Measurements from ENCODE around the gene MRGPRE.

DNA sequence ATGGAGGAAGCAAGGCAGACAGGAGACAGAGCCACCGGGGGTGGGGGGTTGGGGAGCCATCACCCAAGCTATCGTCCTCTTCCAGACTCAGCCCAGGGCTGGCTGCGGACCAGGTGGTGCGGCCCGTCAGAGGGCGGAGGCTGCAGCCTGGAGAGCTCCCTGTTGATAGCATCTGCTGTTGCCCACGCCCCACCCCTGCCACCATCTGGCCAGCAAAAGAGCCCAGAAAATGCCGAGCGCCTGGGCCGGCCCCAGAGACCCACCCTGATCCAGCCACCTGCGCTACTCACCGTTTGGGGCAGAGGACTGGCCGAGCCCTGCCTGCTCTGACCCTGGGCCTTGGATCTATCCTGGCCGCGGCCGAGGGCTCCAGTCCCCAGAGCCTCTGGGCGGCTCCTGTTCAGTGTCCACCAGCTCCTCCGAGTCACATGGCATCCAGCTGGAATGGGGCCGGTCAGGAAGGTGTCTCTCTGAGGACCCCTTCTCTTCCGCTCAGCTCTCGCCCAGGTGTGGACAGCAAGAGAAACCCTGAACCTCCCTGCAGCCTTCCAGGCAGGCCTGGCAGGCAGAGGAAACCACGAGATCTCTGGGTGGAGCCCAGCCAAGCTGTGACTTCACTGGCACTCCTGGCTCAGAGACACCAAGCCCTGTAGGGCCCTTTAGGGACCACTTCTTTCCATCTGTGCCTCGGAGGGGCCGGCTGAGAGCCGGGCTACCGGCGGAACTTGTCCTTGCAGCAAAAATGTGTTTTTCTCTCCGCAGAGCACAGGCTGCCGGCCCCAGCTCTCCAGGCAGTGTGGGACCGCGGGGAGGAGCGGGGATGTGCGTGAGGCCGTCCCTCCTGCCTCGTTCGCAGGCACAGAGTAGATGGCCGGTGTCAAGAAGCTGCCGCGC lies at the start of gene MRGPRE:
- TF ChIP-seq CTCF (conservative IDR thresholded peaks at IDR 0.05; ENCODE audit: low read depth, low read length) (no peak), EZH2 (IDR thresholded peaks at IDR 0.05; ENCODE audit: low read length, unreplicated experiment) (no peak)
